ENCODE results near the gene KIAA2012.

GRCh38 chr2:202185156-202185555, 112.1 kb downstream of the KIAA2012 start:
- TF ChIP-seq SUZ12 (IDR thresholded peaks at IDR 0.05) (no peak), HDGF (IDR thresholded peaks at IDR 0.05; ENCODE audit: borderline replicate concordance) (no peak), ARNT (IDR thresholded peaks at IDR 0.05) (no peak), PKNOX1 (IDR thresholded peaks at IDR 0.05) (no peak), LEF1 (IDR thresholded peaks at IDR 0.05; ENCODE audit: borderline replicate concordance) (no peak), TARDBP (IDR thresholded peaks at IDR 0.05) (no peak), FOXM1 (IDR thresholded peaks at IDR 0.05; ENCODE audit: borderline replicate concordance) (no peak), ELF4 (IDR thresholded peaks at IDR 0.05) (no peak), BHLHE40 (IDR thresholded peaks at IDR 0.05; ENCODE audit: borderline replicate concordance) (no peak), FOXK2 (IDR thresholded peaks at IDR 0.05) (no peak)
